Globus pallidus (tissue), 1 donor: ENCODE measurements around the gene PPP3R1.
"Not testable (repeated sequence)": the region's sequence is repeated elsewhere in the genome, so short reads cannot be mapped to it uniquely, and the experiment has no call there.

Experiments
- DNase-seq: peaks from one replicate; pipeline ENCODE4 v3.0.0-alpha.2; 2015; ENCODE audit warnings: low spot score

PPP3R1 gene

DNA sequence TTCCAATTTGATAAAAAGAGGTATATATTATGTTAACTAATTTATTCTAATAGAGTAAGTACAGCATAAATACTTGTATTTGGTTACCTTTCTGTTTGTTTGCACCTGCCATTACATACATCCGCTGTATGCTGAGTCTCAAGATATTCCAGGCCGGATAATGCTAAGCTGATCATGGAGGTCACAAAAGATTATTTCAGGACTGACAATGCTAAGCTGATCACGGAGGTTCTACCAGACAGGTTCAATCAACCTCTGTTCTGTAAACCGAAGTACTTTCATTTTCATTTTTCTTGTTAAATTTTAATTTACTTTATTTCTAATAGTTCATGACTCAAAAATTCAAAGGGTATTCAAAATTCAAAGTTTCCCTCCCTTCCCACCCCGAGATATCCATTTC is 63.5 kb downstream of the PPP3R1 start:
- DNase-seq, result no peak

DNA sequence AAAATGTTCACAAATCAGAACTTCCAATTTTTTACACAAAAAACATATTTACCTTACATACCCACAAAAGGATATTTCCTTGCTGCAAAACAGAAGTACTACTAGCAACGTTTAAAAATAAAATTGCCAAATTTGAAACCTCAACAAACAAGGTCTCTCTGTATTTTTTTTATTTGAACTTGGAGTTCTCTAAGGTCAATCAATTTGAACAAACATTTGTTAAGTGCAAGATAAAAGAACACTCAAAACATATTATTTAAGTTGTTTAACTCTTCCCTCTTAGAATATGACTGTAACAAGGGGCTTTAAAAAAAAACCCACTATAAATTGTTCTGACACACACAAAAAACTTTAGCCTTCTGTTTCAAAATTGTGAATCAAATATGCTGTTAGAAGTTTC is 65.0 kb downstream of the PPP3R1 start:
- DNase-seq, result no peak

DNA sequence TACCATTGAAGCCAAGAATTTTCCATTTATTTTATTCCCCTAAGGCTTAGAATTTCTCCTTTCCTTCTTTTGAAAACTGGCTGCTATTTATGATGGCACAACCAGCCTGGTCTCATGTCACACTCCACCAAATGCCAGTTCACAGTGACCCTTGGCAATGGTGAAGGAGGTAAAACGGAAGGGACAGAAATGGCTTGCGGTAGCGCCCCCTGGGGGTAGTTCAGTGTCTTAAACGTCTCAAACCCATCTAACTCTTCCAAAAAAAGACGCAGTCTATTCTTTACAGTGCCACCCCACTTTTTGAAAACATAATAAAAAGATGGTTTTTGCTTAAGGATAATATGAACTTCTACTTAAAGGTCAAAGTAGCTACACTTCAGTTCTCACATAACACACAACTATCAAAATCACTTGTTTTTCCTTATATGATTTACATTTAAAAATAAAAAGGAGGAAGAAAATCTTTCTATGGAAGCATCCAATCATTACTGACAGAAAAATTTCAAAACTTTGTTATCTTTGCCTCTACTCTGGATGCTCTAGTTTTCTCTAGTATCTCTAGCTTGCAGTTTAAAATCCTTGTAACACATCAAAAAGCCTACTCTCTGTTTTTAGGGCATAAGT is 66.7 kb downstream of the PPP3R1 start:
- DNase-seq, result no peak

DNA sequence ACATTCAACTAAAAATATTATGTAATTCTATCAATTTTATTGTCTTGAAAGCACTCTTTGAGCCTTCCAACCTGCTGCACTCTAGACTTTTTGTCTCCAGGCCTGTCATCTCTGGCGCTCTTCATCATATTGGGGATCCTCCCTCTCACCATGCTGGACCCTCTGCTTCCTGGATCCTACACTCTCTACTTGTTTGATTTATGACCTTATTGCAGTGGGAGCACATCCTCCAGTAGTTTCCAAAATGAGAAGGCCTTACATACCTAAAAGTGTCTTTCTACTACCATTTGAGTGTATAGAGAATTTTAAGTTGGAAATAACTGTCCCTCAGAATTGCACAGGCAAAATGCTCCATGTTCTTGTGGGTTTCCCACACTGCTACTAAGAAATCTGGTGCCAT is 69.4 kb downstream of the PPP3R1 start:
- no peak for DNase-seq

DNA sequence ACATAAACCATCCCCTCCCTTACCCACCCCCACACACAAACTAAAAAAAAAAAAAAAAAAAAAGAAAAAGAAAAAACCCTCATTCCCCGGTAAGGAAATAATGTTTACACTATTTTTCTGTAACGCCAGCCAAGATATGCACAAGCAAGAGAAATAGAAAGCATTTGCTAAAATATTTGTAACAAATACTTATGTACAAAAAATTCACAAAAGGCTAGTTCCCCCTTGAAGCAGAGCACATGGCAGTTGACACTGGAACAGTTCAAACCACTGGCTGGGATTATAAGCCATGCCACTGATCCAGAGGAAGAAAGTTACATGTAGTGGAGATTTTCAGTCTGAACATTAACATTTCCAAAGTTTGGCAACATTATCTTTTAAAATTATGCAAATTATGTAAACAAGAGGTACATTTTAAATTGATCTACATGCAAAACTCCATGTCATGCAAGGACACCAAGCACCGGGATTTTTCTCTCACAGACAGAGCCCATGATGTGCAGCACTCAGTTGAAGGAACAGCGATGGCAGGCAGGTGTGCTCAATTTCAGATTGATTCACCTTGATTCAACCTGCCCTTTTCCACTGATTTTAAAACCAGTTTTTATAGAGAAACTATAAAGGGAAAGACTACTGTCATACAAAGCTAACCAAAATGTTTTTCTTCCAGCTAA is 73.2 kb downstream of the PPP3R1 start:
- no peak for DNase-seq

DNA sequence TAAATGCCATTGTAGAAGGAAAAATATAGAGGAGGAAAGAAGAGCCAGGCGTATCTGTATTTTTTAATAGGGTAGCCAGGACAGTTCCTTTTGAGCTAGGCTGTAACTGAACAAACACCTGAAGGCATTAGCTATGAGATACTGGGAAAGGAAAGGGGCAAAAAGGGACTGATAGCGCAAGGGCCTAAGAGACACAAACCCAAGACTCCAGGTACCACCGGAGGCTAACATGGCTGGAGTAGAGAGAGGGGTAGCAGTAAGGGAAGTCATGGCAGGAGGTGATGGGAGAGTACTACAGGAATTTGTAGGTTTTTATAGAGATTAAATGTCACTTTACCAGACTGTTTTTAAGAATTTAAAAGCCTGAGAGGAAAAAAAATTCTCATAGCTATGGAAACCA is 73.9 kb downstream of the PPP3R1 start:
- no peak for DNase-seq

DNA sequence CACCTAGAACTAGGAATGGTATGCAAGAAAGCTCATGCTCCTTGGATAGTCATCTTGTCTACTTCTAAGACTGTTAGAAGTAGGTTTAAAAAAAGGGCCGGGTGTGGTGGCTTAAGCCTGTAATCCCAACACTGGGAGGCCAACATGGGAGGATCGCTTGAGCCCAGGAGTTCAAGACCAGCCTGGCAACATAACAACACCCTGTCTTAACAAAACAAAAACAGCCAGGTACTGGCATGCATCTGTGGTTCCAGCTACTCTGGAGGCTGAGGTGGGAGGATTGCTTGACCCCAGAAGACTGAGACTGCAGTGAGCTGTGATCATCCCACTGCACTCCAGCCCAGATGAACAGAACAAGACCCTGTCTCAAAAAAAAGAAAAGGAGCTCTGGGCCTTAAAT is 74.8 kb downstream of the PPP3R1 start:
- DNase-seq, result no peak

DNA sequence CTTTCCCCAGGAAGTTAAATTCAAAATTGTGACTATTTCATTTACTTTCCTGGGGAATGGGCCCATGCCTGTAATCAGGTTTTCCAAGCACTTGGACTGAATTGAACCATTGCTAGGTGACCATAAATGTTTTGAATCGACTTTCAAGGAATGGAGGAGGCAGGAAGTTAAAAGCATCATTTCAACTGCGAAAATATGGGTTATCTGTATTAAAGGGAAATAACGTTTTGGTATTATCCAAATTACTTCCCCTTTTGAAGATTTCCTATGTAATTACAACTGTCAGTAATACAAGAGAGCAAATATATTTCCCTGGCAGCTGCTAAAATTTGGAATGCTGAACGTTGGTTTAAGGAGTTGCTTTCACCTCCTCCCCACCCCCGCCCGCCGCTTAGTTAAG is 75.7 kb downstream of the PPP3R1 start:
- DNase-seq, result no peak

DNA sequence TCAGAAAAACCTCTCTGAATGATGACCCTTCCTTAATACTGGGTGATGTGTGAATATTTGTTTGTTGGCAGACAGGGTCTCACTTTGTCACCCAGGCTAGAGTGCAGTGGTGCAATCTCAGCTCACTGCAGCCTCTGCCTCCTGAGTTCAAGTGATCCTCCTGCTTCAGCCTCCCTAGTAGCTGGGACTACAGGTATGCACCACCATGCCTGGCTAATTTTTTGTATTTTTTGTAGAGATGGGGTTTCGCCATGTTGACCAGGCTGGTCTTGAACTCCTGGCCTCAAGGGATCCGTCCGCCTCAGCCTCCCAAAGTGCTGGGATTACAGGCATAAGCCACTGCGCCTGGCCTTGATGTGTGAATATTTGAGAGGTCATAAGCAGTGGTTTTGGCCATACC is 77.1 kb downstream of the PPP3R1 start:
- not testable (repeated sequence) for DNase-seq

DNA sequence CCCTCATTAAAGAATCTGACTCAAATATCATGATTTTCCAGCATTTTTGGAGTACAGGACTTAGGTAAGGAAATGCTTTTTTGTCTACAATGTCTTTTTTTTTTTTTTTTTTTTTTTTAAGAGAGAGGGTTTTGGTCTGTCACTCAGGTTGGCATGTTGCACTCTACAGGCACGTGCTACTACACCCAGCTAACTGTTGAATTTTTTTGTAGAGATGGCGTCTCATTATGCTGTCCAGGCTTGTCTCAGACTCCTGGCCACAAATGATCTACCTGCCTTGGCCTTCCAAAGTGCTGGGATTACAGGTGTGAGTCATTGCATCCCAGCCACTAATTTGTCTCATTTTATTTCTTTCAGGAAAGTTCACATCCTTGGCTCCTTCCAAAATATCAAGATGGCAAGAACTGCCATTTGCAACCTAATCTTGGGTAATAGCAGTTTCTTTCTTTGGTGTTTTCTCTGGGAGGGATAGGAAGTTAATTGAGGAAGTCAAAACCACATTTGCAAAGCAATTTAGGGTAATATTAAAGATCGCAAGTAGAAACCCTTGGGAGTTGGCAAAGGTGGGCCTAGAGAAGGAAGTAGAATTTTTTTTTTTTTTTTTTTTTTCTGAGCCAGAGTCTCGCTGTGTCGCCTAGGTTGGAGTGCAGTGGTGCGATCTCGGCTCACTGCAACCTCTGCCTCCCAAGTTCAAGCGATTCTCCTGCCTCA is 79.2 kb downstream of the PPP3R1 start:
- no peak for DNase-seq

DNA sequence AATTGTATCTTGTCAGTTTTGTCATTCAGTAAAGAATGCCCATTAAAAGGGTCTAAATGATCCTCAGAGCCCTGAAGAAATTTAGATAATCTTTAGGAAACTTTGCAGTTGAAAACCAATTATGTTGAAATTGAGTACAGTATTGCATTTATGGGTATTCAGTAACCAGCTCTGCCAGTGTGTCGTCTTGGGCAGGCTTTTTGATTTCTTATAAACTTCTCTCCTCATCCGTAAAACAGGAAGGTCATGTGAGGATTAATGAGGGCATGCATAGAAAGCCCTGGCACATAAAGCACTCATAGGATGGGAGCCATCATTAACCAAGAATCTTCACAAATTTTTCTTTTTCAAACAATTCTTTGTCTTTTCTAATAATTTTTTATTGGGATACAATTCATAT is 79.8 kb downstream of the PPP3R1 start:
- DNase-seq, result no peak

DNA sequence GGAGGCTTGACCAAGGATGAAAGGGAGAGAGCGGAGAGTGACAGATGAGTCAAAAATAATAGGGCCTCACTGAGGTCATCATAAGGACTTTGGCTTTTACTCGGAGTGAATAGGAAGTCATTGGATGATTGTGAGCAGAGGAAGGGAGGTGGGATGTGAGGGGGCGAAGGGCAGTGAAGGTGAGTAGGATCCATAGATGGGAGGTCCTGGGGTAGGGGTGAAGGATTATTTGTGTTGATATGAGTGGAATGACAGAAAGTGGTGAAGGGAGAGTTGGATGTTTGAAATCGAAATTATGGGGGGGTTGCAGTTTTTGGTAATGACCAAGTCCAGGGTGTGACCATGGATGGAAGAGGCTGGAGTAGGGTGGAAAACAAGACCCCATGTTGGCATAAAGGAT is 80.6 kb downstream of the PPP3R1 start:
- DNase-seq, result no peak

DNA sequence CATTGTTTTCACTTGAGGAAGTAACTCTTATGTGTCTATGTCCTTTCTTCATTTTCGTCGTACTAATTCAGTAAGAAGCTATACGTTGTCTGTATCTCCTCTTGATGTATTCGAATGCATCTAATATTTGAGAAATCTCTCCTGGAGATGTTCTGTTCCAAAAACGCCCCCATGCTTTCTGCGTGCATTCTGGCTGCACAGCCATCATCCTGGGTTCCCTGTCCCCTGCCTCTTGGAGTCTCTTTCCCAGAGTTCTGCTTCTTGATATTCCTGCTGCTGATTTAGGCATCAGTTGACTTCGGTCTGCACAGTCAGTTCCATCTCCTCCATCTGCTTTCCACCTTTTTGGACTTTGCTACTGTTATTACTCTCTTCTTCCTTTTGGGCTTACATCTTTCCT is 81.2 kb downstream of the PPP3R1 start:
- DNase-seq, result no peak

DNA sequence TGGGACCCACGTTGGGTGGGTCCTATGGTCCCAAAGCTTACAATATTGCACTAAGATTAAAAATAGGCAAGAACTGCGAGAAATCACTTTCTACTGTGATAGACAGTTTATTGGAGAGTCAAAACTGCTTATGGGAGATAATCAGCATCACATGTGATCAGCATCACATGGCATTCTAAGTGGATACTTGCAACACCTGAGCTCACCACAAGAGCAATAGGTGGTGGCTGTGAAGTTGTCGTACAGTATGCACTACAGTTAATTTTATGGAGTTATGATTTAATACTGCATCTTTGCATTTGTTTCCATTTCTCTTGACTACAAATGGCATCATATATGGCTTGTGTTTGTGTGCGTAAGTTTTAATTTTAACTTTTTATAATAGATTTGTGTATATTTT is 83.0 kb downstream of the PPP3R1 start:
- DNase-seq, result no peak

DNA sequence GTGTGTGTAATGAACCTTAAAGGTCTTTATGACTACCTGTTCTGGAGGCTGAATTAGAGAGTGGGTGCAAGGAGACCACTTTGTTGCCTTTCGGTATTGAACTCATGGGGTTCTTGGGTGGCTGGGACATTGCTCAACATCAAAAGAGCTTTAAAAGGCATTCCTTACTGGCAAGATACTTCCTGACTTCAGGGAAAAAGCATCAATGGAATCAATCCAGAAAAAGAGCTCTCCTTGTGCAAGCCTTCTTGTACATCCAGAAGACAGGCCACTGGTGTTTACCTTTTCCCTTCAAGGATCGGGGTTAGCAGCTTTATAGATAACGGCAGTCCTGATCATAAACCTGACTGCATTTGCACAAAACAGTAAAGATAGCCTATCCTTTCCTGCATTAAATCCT is 85.1 kb downstream of the PPP3R1 start:
- no peak for DNase-seq

DNA sequence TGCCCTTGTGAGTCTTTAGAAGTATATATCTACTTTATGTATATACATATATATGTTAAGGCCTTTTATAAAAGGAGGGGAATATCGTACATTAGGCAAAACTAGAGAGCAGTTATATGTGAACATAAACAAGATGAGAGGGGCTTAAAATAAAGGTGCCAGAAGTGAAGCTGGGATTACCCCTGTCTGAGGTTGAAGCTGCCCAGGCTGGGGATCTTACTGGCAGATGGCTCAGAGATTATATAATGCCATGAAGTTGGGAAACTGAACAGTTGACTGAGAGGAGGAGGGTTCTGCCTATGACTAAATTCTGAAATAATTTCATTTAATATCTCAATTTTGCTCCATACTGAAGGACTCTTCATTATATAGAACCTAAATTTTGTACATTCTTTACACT is 88.7 kb downstream of the PPP3R1 start:
- no peak for DNase-seq

DNA sequence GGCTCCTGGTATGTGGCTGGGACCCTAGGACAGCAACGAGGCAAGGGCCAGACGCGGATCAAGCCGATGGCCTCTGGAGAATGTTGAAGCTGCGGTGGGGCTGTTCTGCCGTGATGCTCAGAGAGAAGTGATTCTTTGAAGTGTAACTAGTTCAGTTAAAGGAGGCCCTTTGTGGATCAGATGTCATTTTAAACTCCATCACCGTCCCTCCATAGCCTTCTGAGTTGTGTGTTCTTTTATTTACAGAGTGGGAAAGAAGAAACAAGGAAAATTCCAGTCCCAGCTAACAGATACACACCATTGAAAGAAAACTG is 94.2 kb downstream of the PPP3R1 start:
- no peak for DNase-seq

DNA sequence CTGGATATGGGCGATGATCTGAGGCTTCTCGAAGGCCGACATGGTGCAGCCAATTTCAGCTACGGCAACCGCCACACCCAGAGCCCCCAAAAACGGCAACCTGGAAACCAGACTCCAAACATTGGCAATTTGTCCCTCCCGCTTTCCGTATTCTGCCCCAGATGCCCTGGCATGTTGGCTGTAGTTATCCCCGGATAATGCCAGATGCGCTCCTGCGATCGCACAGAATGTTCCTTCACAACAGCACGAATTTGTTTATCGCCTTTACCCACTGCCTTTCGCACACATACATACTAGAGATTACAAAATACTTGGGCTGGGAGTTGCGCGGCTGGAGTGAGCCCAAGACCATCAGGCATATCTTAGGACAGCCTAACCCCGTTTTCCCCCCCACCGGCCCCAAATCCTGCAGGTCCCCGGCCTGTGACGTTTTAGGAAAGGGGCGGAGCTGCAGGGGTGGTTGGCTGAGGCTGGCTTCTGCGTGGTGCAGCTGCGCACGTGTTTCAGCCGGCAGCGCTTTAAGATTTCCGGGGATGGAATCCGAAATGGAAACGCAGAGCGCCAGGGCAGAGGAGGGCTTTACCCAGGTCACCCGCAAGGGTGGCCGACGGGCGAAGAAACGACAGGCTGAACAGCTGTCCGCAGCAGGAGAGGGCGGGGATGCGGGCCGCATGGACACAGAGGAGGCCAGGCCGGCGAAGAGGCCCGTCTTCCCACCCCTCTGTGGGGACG is 94.8 kb downstream of the PPP3R1 start, which contains the start of gene PNO1:
PNO1 (plus strand) TSS at position 487 of the 732 bp plus-strand sequence; CDS start at position 534, 47 bp downstream.
- peak; percentile 93 for DNase-seq

DNA sequence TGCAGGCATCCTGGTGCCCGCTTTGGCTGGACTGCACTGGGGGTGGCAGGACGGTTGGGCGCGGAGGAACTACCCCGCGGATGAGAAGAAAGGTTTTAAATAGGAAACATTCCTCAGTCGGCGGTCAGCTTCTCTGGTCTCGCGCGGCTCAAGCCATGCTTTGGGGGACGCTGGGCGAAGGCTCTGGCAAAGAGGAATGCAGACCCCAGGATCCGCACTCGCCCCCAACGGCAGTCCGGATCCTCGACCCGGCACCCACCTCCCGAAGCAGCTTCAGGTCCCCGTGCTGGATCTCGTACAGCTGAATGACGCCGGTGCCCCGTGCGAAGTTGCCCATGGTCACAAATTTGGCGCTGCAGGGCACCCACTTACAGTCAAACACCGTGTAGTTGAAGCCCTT is 95.3 kb downstream of the PPP3R1 start:
- no peak for DNase-seq

DNA sequence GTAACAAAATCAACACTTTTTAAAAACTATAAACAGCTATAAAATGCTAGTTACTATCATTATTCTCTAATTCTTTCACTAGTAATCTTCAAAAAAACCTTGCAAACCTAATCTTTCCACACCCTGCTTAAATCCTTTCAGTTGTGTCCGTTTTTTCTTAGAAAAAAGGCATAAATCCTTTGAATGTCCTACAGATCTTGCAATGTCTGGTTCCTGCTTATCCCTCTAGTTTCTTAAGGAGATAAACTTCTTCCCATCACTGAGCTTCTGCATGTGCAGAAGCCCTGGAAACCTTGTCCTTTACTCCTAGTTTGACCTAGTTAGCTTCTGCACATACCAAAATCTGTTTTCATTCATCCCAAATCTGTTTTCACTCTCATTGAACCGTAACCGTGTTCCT is 95.9 kb downstream of the PPP3R1 start:
- DNase-seq, result no peak

DNA sequence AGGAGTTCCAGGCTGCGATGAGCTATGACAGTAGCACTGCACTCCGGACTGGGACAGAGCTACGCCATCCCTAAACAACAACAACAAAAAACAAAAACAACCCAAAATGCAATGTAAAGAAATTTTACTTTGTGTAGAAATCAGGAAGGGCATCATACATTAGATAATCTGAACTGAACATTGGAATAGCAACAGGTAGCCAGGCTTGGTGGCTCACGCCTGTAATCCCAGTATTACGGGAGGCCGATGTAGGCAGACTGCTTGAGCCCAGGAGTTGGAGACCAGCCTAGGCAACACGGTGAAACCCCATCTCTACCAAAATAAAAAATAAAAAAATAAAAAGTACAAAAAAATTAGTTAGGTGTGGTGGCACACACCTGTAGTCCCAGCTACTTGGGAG is 96.7 kb downstream of the PPP3R1 start:
- DNase-seq, result no peak

DNA sequence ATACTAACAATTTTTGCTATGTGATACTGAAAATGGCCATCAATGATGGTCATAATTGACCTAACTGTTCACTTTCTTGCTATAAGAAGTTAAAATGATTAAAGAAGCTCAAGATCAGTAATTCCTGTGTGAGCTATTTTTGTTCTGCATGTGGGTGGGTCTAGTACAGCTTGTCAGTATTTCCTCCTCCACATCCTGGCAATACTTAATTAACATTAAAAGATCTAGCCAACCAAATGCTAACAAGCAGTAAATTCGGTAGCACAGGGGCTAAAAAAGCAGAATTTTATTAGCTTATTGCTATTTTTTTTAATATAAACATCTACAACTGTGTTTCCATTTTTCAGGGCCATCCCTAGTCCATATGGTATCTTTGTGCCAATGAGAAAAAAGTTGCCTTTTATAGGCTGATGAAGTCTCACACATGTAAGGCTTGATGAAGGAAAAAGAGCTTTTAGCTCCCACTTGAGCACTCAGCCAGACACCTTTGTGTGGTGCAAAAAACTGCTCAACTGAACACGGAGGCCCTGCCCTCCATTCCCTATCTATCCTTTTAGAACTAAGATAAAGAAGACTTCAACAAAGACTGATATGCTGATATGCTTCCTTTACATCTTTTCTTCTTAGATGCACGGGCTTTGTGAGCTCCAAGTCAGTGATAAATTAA is 99.5 kb downstream of the PPP3R1 start:
- DNase-seq, result no peak
